CD4-positive, alpha-beta T cell treated with Interleukin-17A for 4 hours (primary cell): ENCODE measurements around the gene OR1E1.
A peak's percentile ranks its signal among the peaks of the same experiment; 100 is the strongest.
"Not testable (repeated sequence)": the region's sequence is repeated elsewhere in the genome, so short reads cannot be mapped to it uniquely, and the experiment has no call there.

Source experiments
- DNase-seq: peaks from one replicate; pipeline ENCODE4 v3.0.0-alpha.2; 2020; ENCODE audit warnings: mixed read lengths

OR1E1 gene

GRCh38 chr17:3398310-3398709 is at the start of gene OR1E1:
Gene OR1E1, minus strand, starts transcription at chr17:3398410. Its CDS starts 0 bp downstream, at chr17:3398410.
- DNase-seq, result no peak

GRCh38 chr17:3447625-3448024 is 49.4 kb upstream of the OR1E1 start:
- no peak for DNase-seq

- DNase-seq, result no peak
Observed at GRCh38 chr17:3440451-3440850, 42.2 kb upstream of the OR1E1 start.

GRCh38 chr17:3438368-3438767 is 40.2 kb upstream of the OR1E1 start:
- no peak for DNase-seq

GRCh38 chr17:3433741-3434140 is 35.5 kb upstream of the OR1E1 start, which contains the start of gene OR1E2:
Gene OR1E2, minus strand, starts transcription at chr17:3433841. Its CDS starts 0 bp downstream, at chr17:3433841.
- no peak for DNase-seq

GRCh38 chr17:3433215-3433614 is 35.0 kb upstream of the OR1E1 start:
- not testable (repeated sequence) for DNase-seq

- DNase-seq, result no peak
Observed at GRCh38 chr17:3418222-3418621, 20.0 kb upstream of the OR1E1 start.

GRCh38 chr17:3415610-3416009 is 17.4 kb upstream of the OR1E1 start:
- no peak for DNase-seq

- not testable (repeated sequence) for DNase-seq
Observed at GRCh38 chr17:3412216-3412615, 14.0 kb upstream of the OR1E1 start.

- DNase-seq, result no peak
Observed at GRCh38 chr17:3411070-3411469, 12.9 kb upstream of the OR1E1 start, which contains the start of gene OR3A3. Gene OR3A3, plus strand, starts transcription at chr17:3411370.

- not testable (repeated sequence) for DNase-seq
Observed at GRCh38 chr17:3403856-3404255, 5.6 kb upstream of the OR1E1 start.

GRCh38 chr17:3401786-3402185 is 3.6 kb upstream of the OR1E1 start:
- DNase-seq, result no peak

GRCh38 chr17:3400055-3400454 is 1.8 kb upstream of the OR1E1 start:
- DNase-seq, result no peak

GRCh38 chr17:3397801-3398200 is 409 bp downstream of the OR1E1 start:
- DNase-seq, result not testable (repeated sequence)

- DNase-seq, result no peak
Observed at GRCh38 chr17:3389791-3390190, 8.4 kb downstream of the OR1E1 start.

GRCh38 chr17:3385869-3386816 is 12.1 kb downstream of the OR1E1 start, which contains the start of gene OR3A2:
Gene OR3A2, minus strand, starts transcription at chr17:3386308.
- peak; percentile 3 for DNase-seq

GRCh38 chr17:3381957-3382356 is 16.3 kb downstream of the OR1E1 start:
- no peak for DNase-seq

GRCh38 chr17:3378321-3378720 is 19.9 kb downstream of the OR1E1 start:
- DNase-seq, result no peak

GRCh38 chr17:3371167-3371566 is 27.0 kb downstream of the OR1E1 start:
- not testable (repeated sequence) for DNase-seq
